ENCODE data around the gene RB1.

DNA sequence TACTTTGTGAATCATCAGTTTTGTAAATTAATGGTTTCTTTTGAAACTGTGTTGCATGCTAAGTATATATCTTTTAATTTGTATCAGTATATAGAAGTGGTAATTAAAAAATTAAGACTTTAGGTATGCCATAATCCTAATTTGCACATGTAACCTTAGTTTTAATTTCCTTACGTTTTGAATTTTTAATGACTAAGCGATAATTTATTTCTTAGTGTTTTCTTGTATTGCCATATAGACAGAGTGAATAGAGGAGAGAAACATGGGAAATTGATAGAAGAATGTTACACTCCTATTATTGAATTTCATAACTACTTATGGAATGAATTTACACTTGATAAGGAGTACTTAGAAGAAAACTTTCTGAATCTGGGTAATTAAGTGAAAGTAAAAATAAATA, 79.8 kb downstream of the RB1 start:
- TF ChIP-seq POLR2AphosphoS5 (IDR thresholded peaks at IDR 0.05; ENCODE audit: borderline replicate concordance, low read depth, low read length) (no peak), EZH2 (IDR thresholded peaks at IDR 0.05) (no peak)

All from SK-N-MC (cell line).